Neural cell (in vitro differentiated cells): ENCODE results near the gene FOXL3. TPM values are rescaled to one million over a fixed set of nuclear protein-coding genes. Genes with fewer than 3 reads are reported as not detected.

Experiments
- H2AFZ ChIP-seq: fragments of 200-600, 300-800 bp; sonication (generic), shearing (Covaris generic); 2 replicates; pipeline ENCODE4 v1.6.0; 2014; ENCODE audit warnings: low read depth, mild to moderate bottlenecking, antibody characterized with exemption, low read length, moderate library complexity
- H3F3A ChIP-seq: fragments of 200-600 bp; shearing (Covaris generic); 2 replicates; pipeline ENCODE4 v1.6.1; 2016; ENCODE audit warnings: mild to moderate bottlenecking, moderate library complexity, mixed read lengths, antibody characterized with exemption, low read length; ENCODE audit not compliant: insufficient read depth, poor library complexity, severe bottlenecking
- H3K27ac ChIP-seq: fragments of 200-600, 300-800 bp; sonication (generic), shearing (Covaris generic); 2 replicates; pipeline ENCODE4 v1.5.1; 2014; ENCODE audit warnings: mild to moderate bottlenecking, low read length, moderate library complexity
- H3K27me3 ChIP-seq: fragments of 300-800, 200-600 bp; sonication (generic), shearing (Covaris generic); 2 replicates; pipeline ENCODE4 v1.6.0; 2014; ENCODE audit warnings: mild to moderate bottlenecking, low read depth, low read length, moderate library complexity; ENCODE audit not compliant: insufficient read depth
- H3K36me3 ChIP-seq: fragments of 300-800, 200-600 bp; sonication (generic), shearing (Covaris generic); 2 replicates; pipeline ENCODE4 v1.5.1; 2014; ENCODE audit warnings: mild to moderate bottlenecking, antibody characterized with exemption, low read length, moderate library complexity; ENCODE audit not compliant: insufficient read depth
- H3K4me2 ChIP-seq: fragments of 300-800, 200-600 bp; sonication (generic), shearing (Covaris generic); 2 replicates; pipeline ENCODE4 v1.6.0; 2014; ENCODE audit warnings: mild to moderate bottlenecking, low read length
- H3K4me3 ChIP-seq: fragments of 300-800, 200-600 bp; sonication (generic), shearing (Covaris generic); 2 replicates; pipeline ENCODE4 v1.5.1; 2014; ENCODE audit warnings: mild to moderate bottlenecking, low read length, moderate library complexity
- H3K79me2 ChIP-seq: fragments of 200-600 bp; shearing (Covaris generic); replicated peaks from 2 replicates; pipeline ENCODE4 v1.6.0; 2014; ENCODE audit warnings: mild to moderate bottlenecking, low read length, moderate library complexity; ENCODE audit not compliant: insufficient read depth
- H3K9ac ChIP-seq: fragments of 300-800, 200-600 bp; sonication (generic), shearing (Covaris generic); 2 replicates; pipeline ENCODE4 v1.6.1; 2016; ENCODE audit warnings: mild to moderate bottlenecking, low read length, mixed read lengths
- H3K9me2 ChIP-seq: fragments of 200-600 bp; shearing (Covaris generic); 2 replicates; pipeline ENCODE4 v1.6.1; 2016; ENCODE audit warnings: mild to moderate bottlenecking, low read length, mixed read lengths; ENCODE audit not compliant: insufficient read depth
- H3K9me3 ChIP-seq: fragments of 200-600, 300-800 bp; sonication (generic), shearing (Covaris generic); 2 replicates; pipeline ENCODE4 v1.6.1; 2016; ENCODE audit warnings: mild to moderate bottlenecking, mixed run types, low read length, moderate library complexity, mixed read lengths
- H4K20me1 ChIP-seq: fragments of 200-600 bp; shearing (Covaris generic); 2 replicates; pipeline ENCODE4 v1.6.1; 2016; ENCODE audit warnings: mild to moderate bottlenecking, mixed run types; ENCODE audit not compliant: insufficient read depth
- EP300 ChIP-seq: fragments of 450-650 bp; conservative IDR thresholded peaks from 2 replicates; pipeline ENCODE4 v1.6.1; 2014; ENCODE audit warnings: antibody characterized with exemption, mild to moderate bottlenecking, moderate library complexity; ENCODE audit not compliant: poor library complexity, severe bottlenecking
- EZH2 ChIP-seq: fragments of 200-600, 300-800 bp; shearing (Covaris generic), sonication (generic); IDR thresholded peaks from 2 replicates; pipeline ENCODE4 v1.6.1; 2014; ENCODE audit warnings: antibody characterized with exemption, low read length, borderline replicate concordance, mild to moderate bottlenecking; ENCODE audit not compliant: insufficient read depth, poor library complexity, severe bottlenecking
- MXI1 ChIP-seq: fragments of 450-650 bp; conservative IDR thresholded peaks from 2 replicates; pipeline ENCODE4 v1.6.1; 2014; ENCODE audit warnings: antibody characterized with exemption, mild to moderate bottlenecking; ENCODE audit not compliant: poor library complexity, severe bottlenecking
- POLR2AphosphoS5 ChIP-seq: IDR thresholded peaks from 2 replicates; pipeline ENCODE4 v1.6.1; 2012
- RAD21 ChIP-seq: fragments of 450-650 bp; conservative IDR thresholded peaks from 2 replicates; pipeline ENCODE4 v1.6.1; 2014; ENCODE audit warnings: antibody characterized with exemption, mild to moderate bottlenecking, moderate library complexity
- SMC3 ChIP-seq: fragments of 450-650 bp; conservative IDR thresholded peaks from 2 replicates; pipeline ENCODE4 v1.6.1; 2014; ENCODE audit warnings: antibody characterized with exemption, mild to moderate bottlenecking, moderate library complexity; ENCODE audit not compliant: poor library complexity
- TAF1 ChIP-seq: IDR thresholded peaks from 2 replicates; pipeline ENCODE4 v1.6.1; 2012; ENCODE audit warnings: low read depth
- polyA plus RNA-seq: library from polyadenylated mRNA; depleted of rRNA; stranded (reverse); fragments of >200 nt; gene quantifications from 2 replicates; pipeline ENCODE4 v1.2.3, GENCODE V29; 2014
- TF ChIP-seq, protein P1 (sequence below): IDR thresholded peaks from 2 replicates; pipeline ENCODE4 v1.6.1; 2012; ENCODE audit warnings: borderline replicate concordance
- TF ChIP-seq, protein P2 (sequence below): fragments of 450-650 bp; IDR thresholded peaks from 2 replicates; pipeline ENCODE4 v1.5.1; 2014; ENCODE audit warnings: antibody characterized with exemption, mild to moderate bottlenecking, moderate library complexity; ENCODE audit not compliant: poor library complexity, severe bottlenecking

The FOXL3 gene
- polyA plus RNA-seq, 1 donor from 2014 or later, result not detected

DNA sequence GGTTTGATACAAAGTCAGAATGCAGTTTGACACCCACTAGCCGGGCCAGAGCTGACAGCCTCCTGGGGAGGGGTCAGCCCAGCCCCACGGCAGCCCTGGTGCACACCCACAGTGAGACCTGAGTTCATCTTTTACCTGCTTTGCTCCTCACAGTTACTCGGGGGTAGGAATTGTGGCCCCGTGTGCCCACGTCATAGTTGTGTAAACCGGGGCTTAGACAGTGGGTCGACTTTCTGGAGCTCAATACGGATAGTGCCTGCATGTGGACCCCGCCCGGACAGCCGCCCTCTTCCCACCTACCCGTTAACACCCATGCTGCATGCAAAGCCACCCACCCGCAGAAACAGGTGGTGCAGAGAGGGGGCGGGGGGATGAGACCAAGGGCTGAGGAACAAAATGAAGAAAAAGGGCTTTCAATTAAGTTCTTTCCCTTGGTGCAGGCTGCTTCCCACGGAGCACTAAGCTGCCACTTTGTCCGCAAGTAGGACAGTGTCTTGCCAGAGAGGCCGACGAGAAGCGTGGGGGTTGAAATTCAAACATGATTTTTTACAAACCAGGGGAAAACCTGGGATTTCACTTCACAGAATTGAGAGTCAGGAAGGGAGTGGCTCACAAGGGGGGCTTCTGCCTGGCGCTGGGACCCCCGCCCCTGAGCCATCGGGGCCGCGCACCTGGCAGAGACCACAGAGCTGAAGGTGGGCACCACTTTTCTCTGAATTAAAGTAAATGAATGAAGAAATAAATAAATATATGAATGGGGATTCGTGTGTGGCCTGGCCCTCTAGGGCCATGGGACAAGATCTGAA is 24.6 kb upstream of the FOXL3 start:
- Histone ChIP-seq H3K9ac (no peak overlapping the region), H3K36me3 (peaks cover 12% of the 10 kb centered on the region), H2AFZ (no peak overlapping the region), H3K27ac (no peak overlapping the region), H3K79me2 (no peaks in the 10 kb centered on the region), H3K9me2 (no peaks in the 10 kb centered on the region), H3K4me3 (no peak overlapping the region), H3K9me3 (peaks cover 6% of the 10 kb centered on the region), H3K27me3 (no peaks in the 10 kb centered on the region), H3K4me2 (no peak overlapping the region), H3F3A (no peaks in the 10 kb centered on the region), H4K20me1 (no peaks in the 10 kb centered on the region)
- TF ChIP-seq, protein P1, sequence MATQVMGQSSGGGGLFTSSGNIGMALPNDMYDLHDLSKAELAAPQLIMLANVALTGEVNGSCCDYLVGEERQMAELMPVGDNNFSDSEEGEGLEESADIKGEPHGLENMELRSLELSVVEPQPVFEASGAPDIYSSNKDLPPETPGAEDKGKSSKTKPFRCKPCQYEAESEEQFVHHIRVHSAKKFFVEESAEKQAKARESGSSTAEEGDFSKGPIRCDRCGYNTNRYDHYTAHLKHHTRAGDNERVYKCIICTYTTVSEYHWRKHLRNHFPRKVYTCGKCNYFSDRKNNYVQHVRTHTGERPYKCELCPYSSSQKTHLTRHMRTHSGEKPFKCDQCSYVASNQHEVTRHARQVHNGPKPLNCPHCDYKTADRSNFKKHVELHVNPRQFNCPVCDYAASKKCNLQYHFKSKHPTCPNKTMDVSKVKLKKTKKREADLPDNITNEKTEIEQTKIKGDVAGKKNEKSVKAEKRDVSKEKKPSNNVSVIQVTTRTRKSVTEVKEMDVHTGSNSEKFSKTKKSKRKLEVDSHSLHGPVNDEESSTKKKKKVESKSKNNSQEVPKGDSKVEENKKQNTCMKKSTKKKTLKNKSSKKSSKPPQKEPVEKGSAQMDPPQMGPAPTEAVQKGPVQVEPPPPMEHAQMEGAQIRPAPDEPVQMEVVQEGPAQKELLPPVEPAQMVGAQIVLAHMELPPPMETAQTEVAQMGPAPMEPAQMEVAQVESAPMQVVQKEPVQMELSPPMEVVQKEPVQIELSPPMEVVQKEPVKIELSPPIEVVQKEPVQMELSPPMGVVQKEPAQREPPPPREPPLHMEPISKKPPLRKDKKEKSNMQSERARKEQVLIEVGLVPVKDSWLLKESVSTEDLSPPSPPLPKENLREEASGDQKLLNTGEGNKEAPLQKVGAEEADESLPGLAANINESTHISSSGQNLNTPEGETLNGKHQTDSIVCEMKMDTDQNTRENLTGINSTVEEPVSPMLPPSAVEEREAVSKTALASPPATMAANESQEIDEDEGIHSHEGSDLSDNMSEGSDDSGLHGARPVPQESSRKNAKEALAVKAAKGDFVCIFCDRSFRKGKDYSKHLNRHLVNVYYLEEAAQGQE, result no peak
- TF ChIP-seq SMC3 (no peak), POLR2AphosphoS5 (no peak), TAF1 (no peak), RAD21 (no peak), EP300 (no peak)
- TF ChIP-seq, protein P2, sequence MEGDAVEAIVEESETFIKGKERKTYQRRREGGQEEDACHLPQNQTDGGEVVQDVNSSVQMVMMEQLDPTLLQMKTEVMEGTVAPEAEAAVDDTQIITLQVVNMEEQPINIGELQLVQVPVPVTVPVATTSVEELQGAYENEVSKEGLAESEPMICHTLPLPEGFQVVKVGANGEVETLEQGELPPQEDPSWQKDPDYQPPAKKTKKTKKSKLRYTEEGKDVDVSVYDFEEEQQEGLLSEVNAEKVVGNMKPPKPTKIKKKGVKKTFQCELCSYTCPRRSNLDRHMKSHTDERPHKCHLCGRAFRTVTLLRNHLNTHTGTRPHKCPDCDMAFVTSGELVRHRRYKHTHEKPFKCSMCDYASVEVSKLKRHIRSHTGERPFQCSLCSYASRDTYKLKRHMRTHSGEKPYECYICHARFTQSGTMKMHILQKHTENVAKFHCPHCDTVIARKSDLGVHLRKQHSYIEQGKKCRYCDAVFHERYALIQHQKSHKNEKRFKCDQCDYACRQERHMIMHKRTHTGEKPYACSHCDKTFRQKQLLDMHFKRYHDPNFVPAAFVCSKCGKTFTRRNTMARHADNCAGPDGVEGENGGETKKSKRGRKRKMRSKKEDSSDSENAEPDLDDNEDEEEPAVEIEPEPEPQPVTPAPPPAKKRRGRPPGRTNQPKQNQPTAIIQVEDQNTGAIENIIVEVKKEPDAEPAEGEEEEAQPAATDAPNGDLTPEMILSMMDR, result no peak

DNA sequence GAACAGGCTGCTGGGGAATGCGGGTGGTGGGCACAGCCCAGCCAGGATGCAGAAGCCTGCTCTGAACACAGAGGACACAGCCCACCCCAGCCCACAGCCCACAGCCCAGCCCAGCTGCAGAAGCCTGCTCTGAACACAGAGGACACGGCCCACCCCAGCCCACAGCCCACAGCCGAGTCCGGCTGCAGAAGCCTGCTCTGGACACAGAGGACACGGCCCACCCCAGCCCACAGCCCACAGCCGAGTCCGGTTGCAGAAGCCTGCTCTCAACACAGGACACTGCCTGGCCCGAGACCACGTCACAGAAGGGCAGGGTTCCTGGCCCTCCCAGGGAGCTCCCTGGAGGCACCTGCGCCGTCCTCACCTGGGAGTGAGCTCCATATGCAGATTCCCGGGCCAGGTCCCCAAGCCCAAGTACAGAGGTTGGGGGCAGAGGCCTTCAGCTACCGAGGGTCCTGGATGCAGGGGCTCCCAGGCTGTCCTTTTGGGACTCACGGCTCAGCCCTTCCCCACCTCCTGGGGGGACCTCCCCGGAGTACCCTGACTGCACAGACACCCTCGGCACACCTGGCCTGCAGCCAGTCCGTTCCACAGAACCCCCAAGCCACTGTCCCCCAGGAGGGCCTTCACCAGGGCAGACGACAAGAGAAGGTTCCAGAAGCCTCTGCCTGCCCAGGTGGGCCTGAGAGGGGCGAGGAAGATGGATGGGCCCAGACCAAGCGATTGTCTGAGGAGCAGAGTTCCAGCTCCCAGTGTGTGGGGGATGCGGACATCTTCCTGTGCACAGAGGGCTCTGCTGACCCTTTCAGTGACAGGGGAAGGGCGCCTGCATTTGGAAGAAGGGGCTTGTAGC is 23.7 kb upstream of the FOXL3 start:
- no peaks in the 10 kb centered on the region for H4K20me1 ChIP-seq
- no peak overlapping the region for H3K4me3 ChIP-seq
- no peaks in the 10 kb centered on the region for H3F3A ChIP-seq
- no peak overlapping the region for H3K9ac ChIP-seq
- peaks cover 6% of the 10 kb centered on the region for H3K9me3 ChIP-seq
- no peaks in the 10 kb centered on the region for H3K27me3 ChIP-seq
- TF ChIP-seq SMC3 (no peak), POLR2AphosphoS5 (no peak), TAF1 (no peak), EP300 (no peak), MXI1 (no peak), EZH2 (no peak), RAD21 (no peak)
- TF ChIP-seq, protein P1, result no peak
- TF ChIP-seq, protein P2, result no peak
- H3K27ac ChIP-seq, result no peak overlapping the region
- H3K36me3 ChIP-seq, result peaks cover 12% of the 10 kb centered on the region
- no peaks in the 10 kb centered on the region for H3K79me2 ChIP-seq
- H3K9me2 ChIP-seq, result no peaks in the 10 kb centered on the region
- H2AFZ ChIP-seq, result no peak overlapping the region
- no peak overlapping the region for H3K4me2 ChIP-seq
